ENCODE data around the gene TMIGD3.

DNA sequence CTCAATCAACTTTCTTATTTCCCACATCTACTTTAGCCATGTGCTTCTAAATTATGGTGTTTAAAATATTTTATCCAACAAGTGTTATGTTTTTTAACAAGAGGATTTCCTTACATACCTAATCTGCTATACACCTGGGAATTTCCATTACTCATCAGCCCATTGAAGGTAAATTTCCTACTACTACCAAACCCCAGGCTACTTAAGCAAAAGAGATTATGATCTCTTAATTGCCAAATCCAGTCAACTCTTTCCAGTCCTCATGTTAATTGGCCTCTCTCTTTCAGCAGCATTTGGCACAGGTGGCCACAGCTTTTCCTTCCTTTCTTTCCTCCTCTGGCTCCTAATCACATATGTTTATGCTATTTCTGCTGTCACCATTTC is 34.7 kb downstream of the TMIGD3 start:
- TF ChIP-seq, protein P1, sequence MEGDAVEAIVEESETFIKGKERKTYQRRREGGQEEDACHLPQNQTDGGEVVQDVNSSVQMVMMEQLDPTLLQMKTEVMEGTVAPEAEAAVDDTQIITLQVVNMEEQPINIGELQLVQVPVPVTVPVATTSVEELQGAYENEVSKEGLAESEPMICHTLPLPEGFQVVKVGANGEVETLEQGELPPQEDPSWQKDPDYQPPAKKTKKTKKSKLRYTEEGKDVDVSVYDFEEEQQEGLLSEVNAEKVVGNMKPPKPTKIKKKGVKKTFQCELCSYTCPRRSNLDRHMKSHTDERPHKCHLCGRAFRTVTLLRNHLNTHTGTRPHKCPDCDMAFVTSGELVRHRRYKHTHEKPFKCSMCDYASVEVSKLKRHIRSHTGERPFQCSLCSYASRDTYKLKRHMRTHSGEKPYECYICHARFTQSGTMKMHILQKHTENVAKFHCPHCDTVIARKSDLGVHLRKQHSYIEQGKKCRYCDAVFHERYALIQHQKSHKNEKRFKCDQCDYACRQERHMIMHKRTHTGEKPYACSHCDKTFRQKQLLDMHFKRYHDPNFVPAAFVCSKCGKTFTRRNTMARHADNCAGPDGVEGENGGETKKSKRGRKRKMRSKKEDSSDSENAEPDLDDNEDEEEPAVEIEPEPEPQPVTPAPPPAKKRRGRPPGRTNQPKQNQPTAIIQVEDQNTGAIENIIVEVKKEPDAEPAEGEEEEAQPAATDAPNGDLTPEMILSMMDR (IDR thresholded peaks at IDR 0.05): no peak
- TF ChIP-seq POLR2A (IDR thresholded peaks at IDR 0.05) (no peak), POLR2AphosphoS5 (IDR thresholded peaks at IDR 0.05) (no peak)

All from stomach (tissue), 4 donors.